ENCODE results near the gene ATP8A2. TPM values are rescaled to one million over a fixed set of nuclear protein-coding genes. Genes with fewer than 3 reads are reported as not detected.
A peak's percentile ranks its signal among the peaks of the same experiment; 100 is the strongest.

Gene ATP8A2
- total RNA-seq, 2 donors from 2014 or later, result 1.6 to 2.9 TPM

- no peaks in the 10 kb centered on the region for H3K9me3 Mint-ChIP-seq
- Histone ChIP-seq H3K27ac (ENCODE audit: low read depth, low read length) (no peak overlapping the region), H3K9me3 (ENCODE audit: control insufficient read depth, low read length) (no peaks in the 10 kb centered on the region), H3K36me3 (ENCODE audit: control insufficient read depth, insufficient read depth, low read length) (no peaks in the 10 kb centered on the region), H3K4me1 (ENCODE audit: control insufficient read depth, insufficient read depth, low read length) (no peaks in the 10 kb centered on the region), H3K27me3 (ENCODE audit: control insufficient read depth, insufficient read depth, low read length, poor library complexity, severe bottlenecking) (no peaks in the 10 kb centered on the region), H3K4me3 (ENCODE audit: low read length) (no peak overlapping the region), H3K9ac (ENCODE audit: extremely low read depth, low read length, poor library complexity, severe bottlenecking) (no peak overlapping the region)
- TF ChIP-seq, protein P1, sequence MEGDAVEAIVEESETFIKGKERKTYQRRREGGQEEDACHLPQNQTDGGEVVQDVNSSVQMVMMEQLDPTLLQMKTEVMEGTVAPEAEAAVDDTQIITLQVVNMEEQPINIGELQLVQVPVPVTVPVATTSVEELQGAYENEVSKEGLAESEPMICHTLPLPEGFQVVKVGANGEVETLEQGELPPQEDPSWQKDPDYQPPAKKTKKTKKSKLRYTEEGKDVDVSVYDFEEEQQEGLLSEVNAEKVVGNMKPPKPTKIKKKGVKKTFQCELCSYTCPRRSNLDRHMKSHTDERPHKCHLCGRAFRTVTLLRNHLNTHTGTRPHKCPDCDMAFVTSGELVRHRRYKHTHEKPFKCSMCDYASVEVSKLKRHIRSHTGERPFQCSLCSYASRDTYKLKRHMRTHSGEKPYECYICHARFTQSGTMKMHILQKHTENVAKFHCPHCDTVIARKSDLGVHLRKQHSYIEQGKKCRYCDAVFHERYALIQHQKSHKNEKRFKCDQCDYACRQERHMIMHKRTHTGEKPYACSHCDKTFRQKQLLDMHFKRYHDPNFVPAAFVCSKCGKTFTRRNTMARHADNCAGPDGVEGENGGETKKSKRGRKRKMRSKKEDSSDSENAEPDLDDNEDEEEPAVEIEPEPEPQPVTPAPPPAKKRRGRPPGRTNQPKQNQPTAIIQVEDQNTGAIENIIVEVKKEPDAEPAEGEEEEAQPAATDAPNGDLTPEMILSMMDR (conservative IDR thresholded peaks at IDR 0.05), result no peak
- no peaks in the 10 kb centered on the region for H3K36me3 Mint-ChIP-seq (ENCODE audit: low read depth)
- H3K4me3 Mint-ChIP-seq, result no peak overlapping the region
- no peak for DNase-seq
- H3K27me3 Mint-ChIP-seq (ENCODE audit: insufficient read depth), result no peaks in the 10 kb centered on the region
- H3K27ac Mint-ChIP-seq, result no peak overlapping the region
- peaks cover 6% of the 10 kb centered on the region for H3K4me1 Mint-ChIP-seq
- 78 to 83% methylated on average over 2 of the region's 2 CpGs for WGBS, 2 experiments (ENCODE audit: insufficient coverage in 1 of 2, insufficient read length in 1 of 2)
Observed at GRCh38 chr13:25598421-25598820, 226.6 kb downstream of the ATP8A2 start.

DNA sequence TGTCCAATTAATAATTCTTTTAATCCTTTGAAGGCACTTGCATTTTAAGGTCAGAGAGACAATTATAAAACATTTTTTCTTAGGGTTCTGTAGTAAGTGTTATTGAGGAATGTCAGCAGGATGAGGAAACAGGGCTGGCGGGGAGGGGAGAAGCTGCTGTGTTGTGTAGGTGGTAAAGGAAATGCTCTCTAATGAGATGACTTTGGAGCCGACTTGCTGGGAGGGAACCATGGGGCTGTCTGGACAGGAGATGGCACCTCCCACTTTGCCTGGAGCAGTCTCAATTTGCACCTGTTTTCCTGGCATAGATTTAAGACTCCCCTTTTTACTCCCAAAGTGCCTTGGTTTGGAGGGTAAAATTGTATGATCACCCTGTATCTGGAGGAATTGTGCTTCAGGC is 230.4 kb downstream of the ATP8A2 start:
- Histone ChIP-seq H3K9me3 (ENCODE audit: control insufficient read depth, low read length) (no peaks in the 10 kb centered on the region), H3K27me3 (ENCODE audit: control insufficient read depth, insufficient read depth, low read length, poor library complexity, severe bottlenecking) (no peaks in the 10 kb centered on the region), H3K4me3 (ENCODE audit: low read length) (no peak overlapping the region), H3K36me3 (ENCODE audit: control insufficient read depth, insufficient read depth, low read length) (no peaks in the 10 kb centered on the region), H3K27ac (ENCODE audit: low read depth, low read length) (no peak overlapping the region), H3K9ac (ENCODE audit: extremely low read depth, low read length, poor library complexity, severe bottlenecking) (no peak overlapping the region), H3K4me1 (ENCODE audit: control insufficient read depth, insufficient read depth, low read length) (no peaks in the 10 kb centered on the region)
- WGBS, 2 experiments (ENCODE audit: insufficient coverage in 1 of 2, insufficient read length in 1 of 2), result 78 to 82% methylated on average over 1 to 2 of the region's 2 CpGs
- H3K4me3 Mint-ChIP-seq, result no peak overlapping the region
- no peaks in the 10 kb centered on the region for H3K9me3 Mint-ChIP-seq
- H3K4me1 Mint-ChIP-seq, result peaks cover 12% of the 10 kb centered on the region
- TF ChIP-seq, protein P1 (conservative IDR thresholded peaks at IDR 0.05), result no peak
- H3K27ac Mint-ChIP-seq, result peak overlapping the region; percentile 29
- DNase-seq, result no peak
- H3K36me3 Mint-ChIP-seq (ENCODE audit: low read depth), result no peaks in the 10 kb centered on the region
- no peaks in the 10 kb centered on the region for H3K27me3 Mint-ChIP-seq (ENCODE audit: insufficient read depth)

DNA sequence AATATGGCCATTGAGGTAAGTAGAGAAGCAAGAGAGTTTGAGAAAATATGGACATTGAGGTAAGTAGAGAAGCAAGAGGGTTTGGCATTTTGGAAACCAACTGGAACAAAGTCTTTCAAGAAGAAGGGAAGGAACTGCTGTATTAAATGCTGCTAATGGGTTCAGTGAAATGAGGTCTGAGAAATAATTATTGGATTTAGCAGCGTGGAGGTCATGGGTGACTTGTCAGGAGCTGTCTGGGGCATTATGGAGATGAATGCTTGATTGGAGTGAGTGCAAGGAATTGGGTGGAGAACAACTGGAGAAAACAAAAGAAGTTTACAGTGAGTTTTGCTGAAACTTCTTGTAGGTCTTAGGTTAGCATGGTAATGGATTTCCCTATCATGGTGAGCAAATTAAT is 232.3 kb downstream of the ATP8A2 start:
- no peaks in the 10 kb centered on the region for H3K9me3 ChIP-seq (ENCODE audit: control insufficient read depth, low read length)
- no peak for DNase-seq
- Mint-ChIP-seq H3K36me3 (ENCODE audit: low read depth) (no peaks in the 10 kb centered on the region), H3K9me3 (no peaks in the 10 kb centered on the region), H3K4me1 (peaks cover 12% of the 10 kb centered on the region), H3K4me3 (no peak overlapping the region), H3K27me3 (ENCODE audit: insufficient read depth) (no peaks in the 10 kb centered on the region), H3K27ac (no peak overlapping the region)
- WGBS, 2 experiments (ENCODE audit: insufficient coverage in 1 of 2, insufficient read length in 1 of 2), result 87 to 100% methylated on average over 1 of the region's 1 CpG
- H3K9ac ChIP-seq (ENCODE audit: extremely low read depth, low read length, poor library complexity, severe bottlenecking), result no peak overlapping the region
- no peaks in the 10 kb centered on the region for H3K27me3 ChIP-seq (ENCODE audit: control insufficient read depth, insufficient read depth, low read length, poor library complexity, severe bottlenecking)
- H3K4me3 ChIP-seq (ENCODE audit: low read length), result no peak overlapping the region
- no peaks in the 10 kb centered on the region for H3K4me1 ChIP-seq (ENCODE audit: control insufficient read depth, insufficient read depth, low read length)
- no peak overlapping the region for H3K27ac ChIP-seq (ENCODE audit: low read depth, low read length)
- TF ChIP-seq, protein P1 (conservative IDR thresholded peaks at IDR 0.05), result no peak
- H3K36me3 ChIP-seq (ENCODE audit: control insufficient read depth, insufficient read depth, low read length), result no peaks in the 10 kb centered on the region

All from endodermal cell (in vitro differentiated cells).